Measurements from ENCODE around the gene BORCS6. TPM values are rescaled to one million over a fixed set of nuclear protein-coding genes. Genes with fewer than 3 reads are reported as not detected.

BORCS6 gene
- total and polyA plus RNA-seq, 2 of the 13 experiments (the other 11 are each of a cell fraction or from before 2014, with no cell fraction given) = 2.0 to 5.1 TPM

DNA sequence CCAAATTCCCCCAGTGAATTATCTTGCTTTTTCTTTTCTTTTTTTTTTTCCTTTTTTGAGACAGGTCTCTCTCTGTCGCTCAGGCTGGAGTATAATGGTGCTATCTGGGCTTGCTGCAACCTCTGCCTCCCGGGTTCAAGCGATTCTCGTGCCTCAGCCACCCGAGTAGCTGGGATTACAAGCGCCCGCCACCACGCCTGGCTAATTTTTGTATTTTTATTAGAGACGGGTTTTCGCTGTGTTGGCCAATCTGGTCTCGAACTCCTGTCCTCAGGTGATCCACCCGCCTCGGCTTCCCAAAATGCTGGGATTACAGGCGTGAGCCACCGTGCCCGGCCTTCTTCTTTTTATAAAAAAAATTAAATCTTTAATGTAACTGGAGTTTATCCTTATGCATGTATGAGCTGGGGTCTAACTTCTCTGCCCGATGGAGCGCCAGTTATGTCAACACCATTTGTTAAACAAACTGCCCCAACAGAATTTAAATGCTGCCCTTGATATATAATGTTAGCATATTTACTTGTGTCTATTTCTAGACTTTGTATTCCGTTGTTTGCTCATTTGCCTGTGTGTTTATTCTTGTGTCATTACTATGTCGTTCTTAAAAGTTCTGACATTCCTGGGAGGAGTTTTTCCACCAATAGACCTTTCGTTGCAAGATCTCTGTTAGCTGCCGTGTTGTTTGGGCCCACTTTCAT is 20.9 kb upstream of the BORCS6 start (continued):
- TF ChIP-seq THYN1 (CRISPR knock-in tag; IDR thresholded peaks at IDR 0.05; ENCODE audit: borderline replicate concordance, low read depth) (no peak), NKX3-1 (CRISPR knock-in tag; IDR thresholded peaks at IDR 0.05) (no peak), SATB2 (CRISPR knock-in tag; IDR thresholded peaks at IDR 0.05) (no peak), DPF2 (CRISPR knock-in tag; IDR thresholded peaks at IDR 0.05; ENCODE audit: borderline replicate concordance, low read depth) (no peak), ZNF263 (CRISPR knock-in tag; IDR thresholded peaks at IDR 0.05) (no peak), RBFOX2 (IDR thresholded peaks at IDR 0.05; ENCODE audit: low read depth, low read length) (no peak), ZNF138 (CRISPR knock-in tag; IDR thresholded peaks at IDR 0.05; ENCODE audit: low read depth) (no peak), ZNF484 (CRISPR knock-in tag; IDR thresholded peaks at IDR 0.05; ENCODE audit: borderline replicate concordance, low read depth) (no peak), SETDB1 (CRISPR knock-in tag; IDR thresholded peaks at IDR 0.05; ENCODE audit: borderline replicate concordance) (no peak), SP4 (CRISPR knock-in tag; IDR thresholded peaks at IDR 0.05) (no peak), GTF3A (CRISPR knock-in tag; conservative IDR thresholded peaks at IDR 0.05) (no peak), MXD4 (CRISPR knock-in tag; IDR thresholded peaks at IDR 0.05) (no peak), TAF1 (CRISPR knock-in tag; IDR thresholded peaks at IDR 0.05) (no peak), SNRNP70 (IDR thresholded peaks at IDR 0.05; ENCODE audit: low read depth, low read length) (no peak), EED (CRISPR knock-in tag; IDR thresholded peaks at IDR 0.05) (no peak), ZNF761 (CRISPR knock-in tag; conservative IDR thresholded peaks at IDR 0.05) (no peak), TSC22D2 (CRISPR knock-in tag; IDR thresholded peaks at IDR 0.05; ENCODE audit: borderline replicate concordance) (no peak), ZNF446 (CRISPR knock-in tag; IDR thresholded peaks at IDR 0.05) (no peak), ZBTB38 (CRISPR knock-in tag; IDR thresholded peaks at IDR 0.05) (no peak)
- TF ChIP-seq, protein P1, sequence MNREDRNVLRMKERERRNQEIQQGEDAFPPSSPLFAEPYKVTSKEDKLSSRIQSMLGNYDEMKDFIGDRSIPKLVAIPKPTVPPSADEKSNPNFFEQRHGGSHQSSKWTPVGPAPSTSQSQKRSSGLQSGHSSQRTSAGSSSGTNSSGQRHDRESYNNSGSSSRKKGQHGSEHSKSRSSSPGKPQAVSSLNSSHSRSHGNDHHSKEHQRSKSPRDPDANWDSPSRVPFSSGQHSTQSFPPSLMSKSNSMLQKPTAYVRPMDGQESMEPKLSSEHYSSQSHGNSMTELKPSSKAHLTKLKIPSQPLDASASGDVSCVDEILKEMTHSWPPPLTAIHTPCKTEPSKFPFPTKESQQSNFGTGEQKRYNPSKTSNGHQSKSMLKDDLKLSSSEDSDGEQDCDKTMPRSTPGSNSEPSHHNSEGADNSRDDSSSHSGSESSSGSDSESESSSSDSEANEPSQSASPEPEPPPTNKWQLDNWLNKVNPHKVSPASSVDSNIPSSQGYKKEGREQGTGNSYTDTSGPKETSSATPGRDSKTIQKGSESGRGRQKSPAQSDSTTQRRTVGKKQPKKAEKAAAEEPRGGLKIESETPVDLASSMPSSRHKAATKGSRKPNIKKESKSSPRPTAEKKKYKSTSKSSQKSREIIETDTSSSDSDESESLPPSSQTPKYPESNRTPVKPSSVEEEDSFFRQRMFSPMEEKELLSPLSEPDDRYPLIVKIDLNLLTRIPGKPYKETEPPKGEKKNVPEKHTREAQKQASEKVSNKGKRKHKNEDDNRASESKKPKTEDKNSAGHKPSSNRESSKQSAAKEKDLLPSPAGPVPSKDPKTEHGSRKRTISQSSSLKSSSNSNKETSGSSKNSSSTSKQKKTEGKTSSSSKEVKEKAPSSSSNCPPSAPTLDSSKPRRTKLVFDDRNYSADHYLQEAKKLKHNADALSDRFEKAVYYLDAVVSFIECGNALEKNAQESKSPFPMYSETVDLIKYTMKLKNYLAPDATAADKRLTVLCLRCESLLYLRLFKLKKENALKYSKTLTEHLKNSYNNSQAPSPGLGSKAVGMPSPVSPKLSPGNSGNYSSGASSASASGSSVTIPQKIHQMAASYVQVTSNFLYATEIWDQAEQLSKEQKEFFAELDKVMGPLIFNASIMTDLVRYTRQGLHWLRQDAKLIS (CRISPR knock-in tag; IDR thresholded peaks at IDR 0.05) = no peak
- TF ChIP-seq, protein P2, sequence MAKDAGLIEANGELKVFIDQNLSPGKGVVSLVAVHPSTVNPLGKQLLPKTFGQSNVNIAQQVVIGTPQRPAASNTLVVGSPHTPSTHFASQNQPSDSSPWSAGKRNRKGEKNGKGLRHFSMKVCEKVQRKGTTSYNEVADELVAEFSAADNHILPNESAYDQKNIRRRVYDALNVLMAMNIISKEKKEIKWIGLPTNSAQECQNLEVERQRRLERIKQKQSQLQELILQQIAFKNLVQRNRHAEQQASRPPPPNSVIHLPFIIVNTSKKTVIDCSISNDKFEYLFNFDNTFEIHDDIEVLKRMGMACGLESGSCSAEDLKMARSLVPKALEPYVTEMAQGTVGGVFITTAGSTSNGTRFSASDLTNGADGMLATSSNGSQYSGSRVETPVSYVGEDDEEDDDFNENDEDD (CRISPR knock-in tag; IDR thresholded peaks at IDR 0.05; ENCODE audit: borderline replicate concordance) = no peak
- TF ChIP-seq, protein P3, sequence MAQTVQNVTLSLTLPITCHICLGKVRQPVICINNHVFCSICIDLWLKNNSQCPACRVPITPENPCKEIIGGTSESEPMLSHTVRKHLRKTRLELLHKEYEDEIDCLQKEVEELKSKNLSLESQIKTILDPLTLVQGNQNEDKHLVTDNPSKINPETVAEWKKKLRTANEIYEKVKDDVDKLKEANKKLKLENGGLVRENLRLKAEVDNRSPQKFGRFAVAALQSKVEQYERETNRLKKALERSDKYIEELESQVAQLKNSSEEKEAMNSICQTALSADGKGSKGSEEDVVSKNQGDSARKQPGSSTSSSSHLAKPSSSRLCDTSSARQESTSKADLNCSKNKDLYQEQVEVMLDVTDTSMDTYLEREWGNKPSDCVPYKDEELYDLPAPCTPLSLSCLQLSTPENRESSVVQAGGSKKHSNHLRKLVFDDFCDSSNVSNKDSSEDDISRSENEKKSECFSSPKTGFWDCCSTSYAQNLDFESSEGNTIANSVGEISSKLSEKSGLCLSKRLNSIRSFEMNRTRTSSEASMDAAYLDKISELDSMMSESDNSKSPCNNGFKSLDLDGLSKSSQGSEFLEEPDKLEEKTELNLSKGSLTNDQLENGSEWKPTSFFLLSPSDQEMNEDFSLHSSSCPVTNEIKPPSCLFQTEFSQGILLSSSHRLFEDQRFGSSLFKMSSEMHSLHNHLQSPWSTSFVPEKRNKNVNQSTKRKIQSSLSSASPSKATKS (CRISPR knock-in tag; IDR thresholded peaks at IDR 0.05) = no peak
- TF ChIP-seq, protein P4, sequence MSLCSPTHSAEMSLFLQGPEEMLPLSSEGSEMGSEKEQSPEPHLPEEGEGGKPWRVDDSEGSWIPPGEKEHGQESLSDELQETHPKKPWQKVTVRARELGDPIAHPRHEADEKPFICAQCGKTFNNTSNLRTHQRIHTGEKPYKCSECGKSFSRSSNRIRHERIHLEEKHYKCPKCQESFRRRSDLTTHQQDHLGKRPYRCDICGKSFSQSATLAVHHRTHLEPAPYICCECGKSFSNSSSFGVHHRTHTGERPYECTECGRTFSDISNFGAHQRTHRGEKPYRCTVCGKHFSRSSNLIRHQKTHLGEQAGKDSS (CRISPR knock-in tag; IDR thresholded peaks at IDR 0.05; ENCODE audit: borderline replicate concordance, low read depth) = no peak

All from HepG2 (cell line).